ENCODE measurements around the gene PCDH7.

- TF ChIP-seq, protein P1, sequence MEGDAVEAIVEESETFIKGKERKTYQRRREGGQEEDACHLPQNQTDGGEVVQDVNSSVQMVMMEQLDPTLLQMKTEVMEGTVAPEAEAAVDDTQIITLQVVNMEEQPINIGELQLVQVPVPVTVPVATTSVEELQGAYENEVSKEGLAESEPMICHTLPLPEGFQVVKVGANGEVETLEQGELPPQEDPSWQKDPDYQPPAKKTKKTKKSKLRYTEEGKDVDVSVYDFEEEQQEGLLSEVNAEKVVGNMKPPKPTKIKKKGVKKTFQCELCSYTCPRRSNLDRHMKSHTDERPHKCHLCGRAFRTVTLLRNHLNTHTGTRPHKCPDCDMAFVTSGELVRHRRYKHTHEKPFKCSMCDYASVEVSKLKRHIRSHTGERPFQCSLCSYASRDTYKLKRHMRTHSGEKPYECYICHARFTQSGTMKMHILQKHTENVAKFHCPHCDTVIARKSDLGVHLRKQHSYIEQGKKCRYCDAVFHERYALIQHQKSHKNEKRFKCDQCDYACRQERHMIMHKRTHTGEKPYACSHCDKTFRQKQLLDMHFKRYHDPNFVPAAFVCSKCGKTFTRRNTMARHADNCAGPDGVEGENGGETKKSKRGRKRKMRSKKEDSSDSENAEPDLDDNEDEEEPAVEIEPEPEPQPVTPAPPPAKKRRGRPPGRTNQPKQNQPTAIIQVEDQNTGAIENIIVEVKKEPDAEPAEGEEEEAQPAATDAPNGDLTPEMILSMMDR (conservative IDR thresholded peaks at IDR 0.05 in 1 of 2, IDR thresholded peaks at IDR 0.05 in 1 of 2; ENCODE audit: extremely low read depth in 1 of 2, insufficient read depth in 1 of 2, low read depth in 1 of 2, low read length in 2 of 2) = no peak
- TF ChIP-seq EZH2 (IDR thresholded peaks at IDR 0.05; ENCODE audit: borderline replicate concordance, low read length) = no peak
Observed at GRCh38 chr4:30753316-30753715, 33.1 kb downstream of the PCDH7 start.

Data from mammary epithelial cell (primary cell).